Activated CD4-positive, alpha-beta memory T cell treated with anti-CD3 and anti-CD28 coated beads, Interleukin-2, amount 10 ng/mL, durations not matched to agents 7 days and 5 days (primary cell): ENCODE data around the gene FOXD4L6. TPM values are rescaled to one million over a fixed set of nuclear protein-coding genes. Genes with fewer than 3 reads are reported as not detected.
"Not testable (repeated sequence)": the region's sequence is repeated elsewhere in the genome, so short reads cannot be mapped to it uniquely, and the experiment has no call there.

ENCODE experiments used
- CTCF ChIA-PET: fragments of 350-600 bp; sonication (Branson Sonifier 250); formaldehyde crosslinking; loops from one replicate; lab custom pipeline; 2021; ENCODE audit warnings: antibody characterized with exemption, inconsistent platforms; lab: Charles Lee
- POLR2A ChIA-PET: fragments of 350-600 bp; sonication (Branson Sonifier 250); formaldehyde crosslinking; loops from one replicate; lab custom pipeline; 2021; ENCODE audit warnings: antibody characterized with exemption; lab: Charles Lee
- DNase-seq: peaks from one replicate; pipeline ENCODE4 v3.0.0-alpha.2; 2020
- H3K27ac Mint-ChIP-seq: one replicate; pipeline ENCODE4 v1.8.0; 2021; ENCODE audit warnings: mild to moderate bottlenecking, mixed read lengths
- H3K27me3 Mint-ChIP-seq: one replicate; pipeline ENCODE4 v1.8.0; 2021; ENCODE audit warnings: mixed read lengths
- H3K36me3 Mint-ChIP-seq: one replicate; pipeline ENCODE4 v1.8.0; 2021; ENCODE audit warnings: low read depth, mixed read lengths
- H3K4me1 Mint-ChIP-seq: one replicate; pipeline ENCODE4 v1.8.0; 2021; ENCODE audit warnings: mixed read lengths
- H3K4me3 Mint-ChIP-seq: one replicate; pipeline ENCODE4 v1.8.0; 2021; ENCODE audit warnings: mild to moderate bottlenecking, mixed read lengths
- H3K9me3 Mint-ChIP-seq: one replicate; pipeline ENCODE4 v1.8.0; 2021; ENCODE audit warnings: mixed read lengths
- total RNA-seq, 2 experiments: library from RNA; stranded (reverse); gene quantifications; one replicate each; pipeline ENCODE4 v1.2.3, GENCODE V29; 2021

Gene FOXD4L6
- total RNA-seq = not detected

- H3K9me3 Mint-ChIP-seq = not testable (repeated sequence)
Observed at GRCh38 chr9:41128581-41128980, at the start of gene FOXD4L6. FOXD4L6 (minus strand) TSS chr9:41128681; CDS start chr9:41128383, 298 bp downstream.

DNA sequence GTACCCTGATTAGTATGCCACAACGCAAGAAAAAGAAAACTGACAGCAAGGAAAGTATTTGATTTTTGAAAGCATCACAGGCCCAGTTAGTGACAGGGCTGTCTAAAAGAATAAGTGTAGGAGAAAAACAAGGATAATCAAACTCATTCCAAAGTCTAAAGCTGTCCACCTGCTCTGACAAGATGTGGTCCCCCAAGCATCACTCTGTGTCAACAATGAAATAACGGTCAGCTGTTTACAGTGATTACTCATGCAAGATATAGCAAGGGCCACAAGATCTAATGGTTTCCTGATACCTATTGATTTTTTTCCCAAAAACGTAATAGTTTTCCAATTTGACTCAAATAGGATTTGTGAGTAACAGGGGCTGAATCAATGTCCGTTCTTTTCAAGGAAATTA is 46.5 kb upstream of the FOXD4L6 start:
- H3K36me3 Mint-ChIP-seq, POLR2A ChIA-PET, CTCF ChIA-PET, DNase-seq, H3K27ac Mint-ChIP-seq, H3K4me1 Mint-ChIP-seq, H3K9me3 Mint-ChIP-seq, H3K27me3 Mint-ChIP-seq, H3K4me3 Mint-ChIP-seq: not testable (repeated sequence)

More at GRCh38 chr9:41128581-41128980, at the start of gene FOXD4L6:
- H3K27me3 Mint-ChIP-seq, H3K27ac Mint-ChIP-seq, H3K36me3 Mint-ChIP-seq, H3K4me3 Mint-ChIP-seq, CTCF ChIA-PET, DNase-seq, H3K4me1 Mint-ChIP-seq, POLR2A ChIA-PET: not testable (repeated sequence)

DNA sequence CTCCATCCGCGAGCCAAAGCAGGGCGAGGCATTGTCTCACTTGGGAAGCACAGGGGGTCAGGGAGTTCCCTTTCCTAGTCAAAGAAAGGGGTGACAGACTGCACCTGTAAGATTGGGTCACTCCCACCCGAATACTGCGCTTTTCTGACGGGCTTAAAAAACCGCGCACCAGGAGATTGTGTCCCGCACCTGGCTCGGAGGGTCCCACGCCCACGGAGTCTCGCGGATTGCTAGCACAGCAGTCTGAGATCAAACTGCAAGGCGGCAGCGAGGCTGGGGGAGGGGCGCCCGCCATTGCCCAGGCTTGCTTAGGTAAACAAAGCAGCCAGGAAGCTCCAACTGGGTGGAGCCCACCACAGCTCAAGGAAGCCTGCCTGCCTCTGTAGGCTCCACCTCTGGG is 21.6 kb upstream of the FOXD4L6 start:
- H3K36me3 Mint-ChIP-seq, H3K4me3 Mint-ChIP-seq, H3K4me1 Mint-ChIP-seq, H3K9me3 Mint-ChIP-seq, POLR2A ChIA-PET, DNase-seq, CTCF ChIA-PET, H3K27me3 Mint-ChIP-seq, H3K27ac Mint-ChIP-seq: not testable (repeated sequence)

DNA sequence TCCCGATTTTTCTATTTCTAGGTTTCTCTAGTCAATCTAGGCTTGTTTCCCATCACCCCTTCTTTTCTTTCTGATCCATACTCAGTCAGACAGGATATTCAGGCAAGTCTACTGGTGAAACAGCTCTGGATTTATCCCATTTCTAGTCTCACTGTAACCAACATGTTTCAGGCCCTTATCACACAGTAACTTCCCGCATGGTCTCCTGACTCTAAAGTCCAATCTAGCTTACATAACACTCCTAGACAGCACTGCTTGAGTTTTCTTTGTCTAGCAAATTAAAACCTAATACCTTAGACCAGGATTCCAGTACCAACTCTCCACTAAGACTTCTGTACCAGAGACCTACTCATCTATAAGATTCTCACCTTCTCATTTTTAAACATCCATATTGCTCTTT is 13.4 kb upstream of the FOXD4L6 start:
- POLR2A ChIA-PET, H3K27me3 Mint-ChIP-seq, DNase-seq, H3K4me3 Mint-ChIP-seq, H3K27ac Mint-ChIP-seq, CTCF ChIA-PET, H3K36me3 Mint-ChIP-seq, H3K4me1 Mint-ChIP-seq, H3K9me3 Mint-ChIP-seq: not testable (repeated sequence)

DNA sequence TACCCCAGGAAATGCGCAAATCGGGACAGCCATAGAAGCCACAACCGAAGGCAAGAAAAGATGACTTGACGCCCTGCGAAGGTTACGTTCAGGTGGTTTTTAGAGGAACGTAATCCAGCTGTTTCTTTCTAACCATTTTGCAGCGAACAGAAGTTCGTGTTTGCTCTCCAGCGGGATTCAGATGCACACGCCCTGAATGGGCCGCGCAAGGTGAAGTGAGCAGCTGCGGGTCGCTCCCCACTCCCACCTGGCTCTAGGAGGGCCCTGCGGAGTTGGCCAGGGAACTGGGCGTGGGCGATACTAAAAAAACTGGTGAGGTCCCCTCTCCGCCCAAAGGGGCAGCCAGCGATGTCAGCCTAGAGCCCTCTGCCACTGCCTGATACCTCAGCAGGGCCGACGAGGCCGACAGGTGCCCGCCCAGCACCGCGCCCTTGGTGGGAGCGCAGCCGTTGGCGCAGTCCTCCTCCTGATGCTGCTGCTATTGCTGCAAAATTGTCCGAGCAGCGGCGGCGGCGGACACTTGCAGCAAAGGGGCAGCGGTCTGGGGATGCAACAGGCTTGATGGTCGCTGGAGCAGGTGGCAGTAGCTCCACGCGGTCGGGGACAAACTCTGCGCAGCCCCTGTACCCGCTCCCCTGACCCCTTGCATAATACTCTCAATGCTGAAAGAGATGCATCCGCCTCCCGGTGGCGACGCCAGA is 1.6 kb downstream of the FOXD4L6 start:
- H3K9me3 Mint-ChIP-seq, DNase-seq, POLR2A ChIA-PET, CTCF ChIA-PET, H3K4me3 Mint-ChIP-seq, H3K27ac Mint-ChIP-seq, H3K4me1 Mint-ChIP-seq, H3K36me3 Mint-ChIP-seq, H3K27me3 Mint-ChIP-seq: not testable (repeated sequence)

DNA sequence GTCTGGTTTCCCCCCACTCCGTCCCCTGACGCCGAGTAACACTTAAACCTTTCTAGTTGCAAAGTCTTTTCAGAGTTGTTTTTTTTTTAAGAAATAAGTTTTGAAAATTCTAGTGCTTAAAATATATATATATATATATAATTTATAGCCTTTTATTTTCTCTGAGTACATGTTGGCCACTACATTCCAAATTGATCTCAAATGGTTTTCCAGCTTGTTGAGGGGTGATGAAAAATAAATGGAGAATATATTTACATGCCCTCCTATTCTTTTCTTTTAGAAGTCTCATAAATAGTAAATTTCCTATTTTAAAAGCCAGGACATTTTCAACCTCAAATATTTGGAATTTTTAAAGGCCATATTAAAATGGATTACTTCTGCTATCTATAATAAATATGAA is 2.5 kb downstream of the FOXD4L6 start:
- CTCF ChIA-PET, H3K9me3 Mint-ChIP-seq, H3K36me3 Mint-ChIP-seq, H3K4me1 Mint-ChIP-seq, DNase-seq, POLR2A ChIA-PET, H3K27ac Mint-ChIP-seq, H3K4me3 Mint-ChIP-seq, H3K27me3 Mint-ChIP-seq: not testable (repeated sequence)

DNA sequence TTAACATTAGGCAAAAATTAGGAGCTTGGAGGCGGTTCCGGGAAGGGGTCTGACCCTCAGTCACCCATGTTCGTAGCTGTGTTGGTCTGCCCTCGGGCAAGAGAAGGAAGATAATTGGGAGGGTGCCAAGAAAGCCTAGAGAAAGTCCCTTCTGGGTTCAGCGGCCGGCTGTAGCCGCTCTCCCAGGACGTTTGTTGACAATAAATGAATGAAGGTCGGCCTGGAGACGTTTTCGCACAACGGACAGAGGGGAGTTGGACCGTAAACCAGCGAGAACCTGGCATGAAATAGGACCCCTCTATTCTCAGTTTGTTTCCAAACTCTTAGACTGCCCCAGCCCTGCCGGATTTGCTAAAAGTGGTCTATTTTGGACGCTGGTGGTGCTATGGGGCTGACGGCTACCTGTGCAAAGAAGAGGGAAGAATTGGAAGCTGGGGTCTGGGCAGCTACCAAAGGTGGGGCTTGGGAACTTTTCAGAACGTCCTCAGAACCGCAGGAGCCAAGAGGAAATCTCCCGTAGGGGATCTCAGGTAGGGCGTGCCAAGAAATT is 3.3 kb downstream of the FOXD4L6 start:
- DNase-seq, H3K4me3 Mint-ChIP-seq, POLR2A ChIA-PET, CTCF ChIA-PET, H3K36me3 Mint-ChIP-seq, H3K27me3 Mint-ChIP-seq, H3K4me1 Mint-ChIP-seq, H3K9me3 Mint-ChIP-seq, H3K27ac Mint-ChIP-seq: not testable (repeated sequence)

GRCh38 chr9:41124250-41125108 is 4.0 kb downstream of the FOXD4L6 start:
- H3K36me3 Mint-ChIP-seq, H3K27me3 Mint-ChIP-seq, H3K4me3 Mint-ChIP-seq, H3K9me3 Mint-ChIP-seq, CTCF ChIA-PET, POLR2A ChIA-PET, H3K27ac Mint-ChIP-seq, DNase-seq, H3K4me1 Mint-ChIP-seq: not testable (repeated sequence)

DNA sequence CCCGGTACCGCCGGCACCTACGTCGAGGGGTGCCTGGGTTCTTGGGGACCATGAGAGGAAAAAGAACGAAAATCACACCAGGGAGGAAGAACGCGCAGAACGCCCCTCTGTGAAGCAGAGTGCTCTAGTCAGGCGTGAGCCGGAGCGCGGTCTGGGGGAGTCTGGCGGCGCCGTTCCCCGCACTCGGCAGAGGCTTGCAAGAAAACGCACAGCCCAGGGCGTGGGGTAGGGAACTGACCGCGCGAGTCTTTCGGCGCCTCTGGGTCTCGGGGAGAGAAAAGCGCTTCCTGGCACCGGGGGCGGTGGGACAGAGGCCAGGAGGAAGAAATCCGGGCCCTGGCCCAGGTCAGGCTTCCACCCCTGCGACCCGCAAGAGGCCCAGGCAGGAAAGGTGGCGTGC is 4.7 kb downstream of the FOXD4L6 start:
- H3K27ac Mint-ChIP-seq, H3K4me3 Mint-ChIP-seq, H3K36me3 Mint-ChIP-seq, H3K4me1 Mint-ChIP-seq, H3K9me3 Mint-ChIP-seq, CTCF ChIA-PET, POLR2A ChIA-PET, DNase-seq, H3K27me3 Mint-ChIP-seq: not testable (repeated sequence)

GRCh38 chr9:41123396-41123795 is 5.1 kb downstream of the FOXD4L6 start:
- H3K4me1 Mint-ChIP-seq, DNase-seq, CTCF ChIA-PET, POLR2A ChIA-PET, H3K4me3 Mint-ChIP-seq, H3K27me3 Mint-ChIP-seq, H3K9me3 Mint-ChIP-seq, H3K36me3 Mint-ChIP-seq, H3K27ac Mint-ChIP-seq: not testable (repeated sequence)

GRCh38 chr9:41120696-41121095 is 7.8 kb downstream of the FOXD4L6 start:
- H3K4me3 Mint-ChIP-seq, H3K36me3 Mint-ChIP-seq, DNase-seq, H3K4me1 Mint-ChIP-seq, POLR2A ChIA-PET, CTCF ChIA-PET, H3K9me3 Mint-ChIP-seq, H3K27me3 Mint-ChIP-seq, H3K27ac Mint-ChIP-seq: not testable (repeated sequence)

DNA sequence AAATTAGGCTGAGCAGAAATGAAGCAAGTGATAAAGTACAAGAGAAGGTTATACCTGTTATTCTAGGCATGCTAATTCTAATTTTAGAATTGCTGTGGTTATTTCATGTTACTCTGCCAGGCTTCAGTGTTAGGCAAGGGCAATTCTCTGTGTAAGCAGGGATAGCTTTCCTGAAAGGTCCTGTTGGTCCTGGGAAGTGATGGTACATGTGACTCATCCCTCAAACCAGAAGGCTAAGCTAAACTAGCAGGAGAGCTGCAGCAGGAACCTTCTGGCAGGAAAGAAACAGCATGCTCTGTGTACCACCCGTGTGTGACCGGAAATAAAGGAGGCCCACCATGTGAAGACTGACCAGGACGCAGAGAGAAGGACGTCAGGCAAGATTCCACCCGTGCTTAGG is 8.8 kb downstream of the FOXD4L6 start:
- CTCF ChIA-PET, DNase-seq, H3K4me1 Mint-ChIP-seq, H3K36me3 Mint-ChIP-seq, H3K4me3 Mint-ChIP-seq, H3K9me3 Mint-ChIP-seq, H3K27ac Mint-ChIP-seq, H3K27me3 Mint-ChIP-seq, POLR2A ChIA-PET: not testable (repeated sequence)

DNA sequence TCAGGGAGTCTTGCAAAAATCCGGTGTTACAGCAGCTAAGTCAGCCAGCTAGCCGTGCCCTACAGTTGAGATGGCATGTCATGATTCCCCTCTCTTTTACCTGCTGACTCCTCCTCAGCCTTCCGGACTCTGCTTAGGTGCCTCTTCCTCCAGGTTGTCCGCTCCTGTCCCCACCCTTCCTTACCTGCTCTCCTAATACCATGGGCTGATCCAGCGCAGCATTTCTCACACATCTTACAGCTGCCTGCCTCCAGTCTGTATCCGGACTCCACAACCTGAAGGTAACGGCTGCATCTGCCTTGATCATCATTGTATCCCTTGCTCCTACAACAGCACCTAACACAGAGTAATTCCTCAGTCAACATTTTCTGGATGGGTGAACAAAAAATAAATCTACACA is 9.2 kb downstream of the FOXD4L6 start:
- H3K36me3 Mint-ChIP-seq, POLR2A ChIA-PET, H3K27ac Mint-ChIP-seq, H3K4me1 Mint-ChIP-seq, CTCF ChIA-PET, H3K27me3 Mint-ChIP-seq, H3K4me3 Mint-ChIP-seq, DNase-seq, H3K9me3 Mint-ChIP-seq: not testable (repeated sequence)
